GM23338 (cell line): ENCODE measurements around the gene PUS1.
A peak's percentile ranks its signal among the peaks of the same experiment; 100 is the strongest.

Experiments used
- CREB1 ChIP-seq: fragments of 250-450 bp; sonication (Bioruptor Pico); IDR thresholded peaks from 2 replicates; pipeline ENCODE4 v1.5.0; 2020; ENCODE audit warnings: low read depth, mild to moderate bottlenecking, moderate library complexity
- CTCF ChIP-seq, 2 experiments: fragments of 200-600 bp in 1 of 2; sonication (generic) in 1 of 2; conservative IDR thresholded peaks; 2 replicates each; pipeline versions ENCODE4 v1.5.1 to v1.6.1; 2016 to 2017; ENCODE audit warnings: antibody characterized with exemption in 2 of 2, low read depth in 2 of 2, mild to moderate bottlenecking in 2 of 2, moderate library complexity in 1 of 2
- ETS1 ChIP-seq: IDR thresholded peaks from 2 replicates; pipeline ENCODE4 v1.6.1; 2016; ENCODE audit warnings: antibody characterized with exemption
- EZH2 ChIP-seq: fragments of 200-600 bp; sonication (generic); IDR thresholded peaks from one replicate; pipeline ENCODE4 v1.8.0; 2017; ENCODE audit warnings: antibody characterized with exemption, mild to moderate bottlenecking, low read depth; ENCODE audit not compliant: unreplicated experiment
- EZH2phosphoT487 ChIP-seq: fragments of 200-600 bp; sonication (generic); IDR thresholded peaks from one replicate; pipeline ENCODE4 v1.8.1; 2018; ENCODE audit warnings: antibody characterized with exemption; ENCODE audit not compliant: unreplicated experiment
- JUNB ChIP-seq: IDR thresholded peaks from one replicate; pipeline ENCODE4 v1.6.1; 2016; ENCODE audit warnings: antibody characterized with exemption; ENCODE audit not compliant: unreplicated experiment
- NANOG ChIP-seq: IDR thresholded peaks from 2 replicates; pipeline ENCODE4 v1.6.1; 2016; ENCODE audit warnings: antibody characterized with exemption, borderline replicate concordance
- POLR2AphosphoS5 ChIP-seq: IDR thresholded peaks from 2 replicates; pipeline ENCODE4 v1.6.1; 2016; ENCODE audit warnings: antibody characterized with exemption, low read depth
- TF ChIP-seq, protein P1 (sequence below): fragments of 250-450 bp; sonication (Bioruptor Pico); IDR thresholded peaks from 2 replicates; pipeline ENCODE4 v1.5.0; 2020; ENCODE audit warnings: mild to moderate bottlenecking, moderate library complexity
- TF ChIP-seq, protein P2 (sequence below): IDR thresholded peaks from one replicate; pipeline ENCODE4 v1.6.1; 2018; ENCODE audit warnings: antibody characterized with exemption; ENCODE audit not compliant: unreplicated experiment

DNA sequence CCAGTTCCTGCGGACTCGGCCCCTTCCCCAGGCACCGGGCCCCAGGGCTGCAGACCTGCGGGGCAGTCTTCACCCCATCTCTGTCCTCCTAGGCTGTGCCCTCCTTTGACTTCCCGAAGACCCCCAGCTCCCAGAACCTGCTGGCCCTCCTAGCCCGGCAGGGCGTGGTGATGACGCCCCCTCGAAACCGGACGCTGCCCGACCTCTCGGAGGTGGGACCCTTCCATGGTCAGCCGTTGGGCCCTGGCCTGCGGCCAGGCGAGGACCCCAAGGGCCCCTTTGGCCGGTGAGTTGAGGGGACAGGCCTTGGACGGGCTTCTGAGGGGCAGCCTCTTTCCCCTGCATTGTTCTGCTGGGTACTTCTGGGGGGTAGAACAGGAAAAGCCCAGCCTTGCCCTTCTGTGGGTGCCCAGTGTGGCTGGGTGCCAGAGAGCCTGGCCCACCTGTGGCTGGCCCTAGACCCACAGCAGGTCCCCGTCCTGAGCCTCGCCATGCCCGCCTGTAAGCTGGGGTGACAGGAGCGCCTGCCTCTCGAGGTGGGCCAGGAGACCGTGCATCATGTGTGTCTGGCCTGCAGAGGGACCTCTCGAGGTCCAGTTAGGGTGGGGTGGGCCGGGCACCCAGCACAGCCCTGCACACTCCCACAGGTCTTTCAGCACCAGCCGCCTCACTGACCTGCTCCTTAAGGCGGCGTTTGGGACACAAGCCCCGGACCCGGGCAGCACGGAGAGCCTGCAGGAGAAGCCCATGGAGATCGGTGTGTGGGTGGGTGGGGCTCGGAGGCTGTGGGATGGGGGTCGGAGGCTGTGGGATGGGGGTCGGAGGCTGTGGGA, 12.6 kb upstream of the PUS1 start:
- TF ChIP-seq POLR2AphosphoS5 (no peak), CTCF (conservative IDR thresholded peaks at IDR 0.05; ENCODE audit: low read depth in 2 of 2) (peak in 1 of 2 experiments; percentile 33; a peak in 2 of 4 replicates), CREB1 (CRISPR knock-in tag) (no peak), EZH2 (no peak), JUNB (no peak), NANOG (no peak), EZH2phosphoT487 (no peak), ETS1 (no peak)
- TF ChIP-seq, protein P1, sequence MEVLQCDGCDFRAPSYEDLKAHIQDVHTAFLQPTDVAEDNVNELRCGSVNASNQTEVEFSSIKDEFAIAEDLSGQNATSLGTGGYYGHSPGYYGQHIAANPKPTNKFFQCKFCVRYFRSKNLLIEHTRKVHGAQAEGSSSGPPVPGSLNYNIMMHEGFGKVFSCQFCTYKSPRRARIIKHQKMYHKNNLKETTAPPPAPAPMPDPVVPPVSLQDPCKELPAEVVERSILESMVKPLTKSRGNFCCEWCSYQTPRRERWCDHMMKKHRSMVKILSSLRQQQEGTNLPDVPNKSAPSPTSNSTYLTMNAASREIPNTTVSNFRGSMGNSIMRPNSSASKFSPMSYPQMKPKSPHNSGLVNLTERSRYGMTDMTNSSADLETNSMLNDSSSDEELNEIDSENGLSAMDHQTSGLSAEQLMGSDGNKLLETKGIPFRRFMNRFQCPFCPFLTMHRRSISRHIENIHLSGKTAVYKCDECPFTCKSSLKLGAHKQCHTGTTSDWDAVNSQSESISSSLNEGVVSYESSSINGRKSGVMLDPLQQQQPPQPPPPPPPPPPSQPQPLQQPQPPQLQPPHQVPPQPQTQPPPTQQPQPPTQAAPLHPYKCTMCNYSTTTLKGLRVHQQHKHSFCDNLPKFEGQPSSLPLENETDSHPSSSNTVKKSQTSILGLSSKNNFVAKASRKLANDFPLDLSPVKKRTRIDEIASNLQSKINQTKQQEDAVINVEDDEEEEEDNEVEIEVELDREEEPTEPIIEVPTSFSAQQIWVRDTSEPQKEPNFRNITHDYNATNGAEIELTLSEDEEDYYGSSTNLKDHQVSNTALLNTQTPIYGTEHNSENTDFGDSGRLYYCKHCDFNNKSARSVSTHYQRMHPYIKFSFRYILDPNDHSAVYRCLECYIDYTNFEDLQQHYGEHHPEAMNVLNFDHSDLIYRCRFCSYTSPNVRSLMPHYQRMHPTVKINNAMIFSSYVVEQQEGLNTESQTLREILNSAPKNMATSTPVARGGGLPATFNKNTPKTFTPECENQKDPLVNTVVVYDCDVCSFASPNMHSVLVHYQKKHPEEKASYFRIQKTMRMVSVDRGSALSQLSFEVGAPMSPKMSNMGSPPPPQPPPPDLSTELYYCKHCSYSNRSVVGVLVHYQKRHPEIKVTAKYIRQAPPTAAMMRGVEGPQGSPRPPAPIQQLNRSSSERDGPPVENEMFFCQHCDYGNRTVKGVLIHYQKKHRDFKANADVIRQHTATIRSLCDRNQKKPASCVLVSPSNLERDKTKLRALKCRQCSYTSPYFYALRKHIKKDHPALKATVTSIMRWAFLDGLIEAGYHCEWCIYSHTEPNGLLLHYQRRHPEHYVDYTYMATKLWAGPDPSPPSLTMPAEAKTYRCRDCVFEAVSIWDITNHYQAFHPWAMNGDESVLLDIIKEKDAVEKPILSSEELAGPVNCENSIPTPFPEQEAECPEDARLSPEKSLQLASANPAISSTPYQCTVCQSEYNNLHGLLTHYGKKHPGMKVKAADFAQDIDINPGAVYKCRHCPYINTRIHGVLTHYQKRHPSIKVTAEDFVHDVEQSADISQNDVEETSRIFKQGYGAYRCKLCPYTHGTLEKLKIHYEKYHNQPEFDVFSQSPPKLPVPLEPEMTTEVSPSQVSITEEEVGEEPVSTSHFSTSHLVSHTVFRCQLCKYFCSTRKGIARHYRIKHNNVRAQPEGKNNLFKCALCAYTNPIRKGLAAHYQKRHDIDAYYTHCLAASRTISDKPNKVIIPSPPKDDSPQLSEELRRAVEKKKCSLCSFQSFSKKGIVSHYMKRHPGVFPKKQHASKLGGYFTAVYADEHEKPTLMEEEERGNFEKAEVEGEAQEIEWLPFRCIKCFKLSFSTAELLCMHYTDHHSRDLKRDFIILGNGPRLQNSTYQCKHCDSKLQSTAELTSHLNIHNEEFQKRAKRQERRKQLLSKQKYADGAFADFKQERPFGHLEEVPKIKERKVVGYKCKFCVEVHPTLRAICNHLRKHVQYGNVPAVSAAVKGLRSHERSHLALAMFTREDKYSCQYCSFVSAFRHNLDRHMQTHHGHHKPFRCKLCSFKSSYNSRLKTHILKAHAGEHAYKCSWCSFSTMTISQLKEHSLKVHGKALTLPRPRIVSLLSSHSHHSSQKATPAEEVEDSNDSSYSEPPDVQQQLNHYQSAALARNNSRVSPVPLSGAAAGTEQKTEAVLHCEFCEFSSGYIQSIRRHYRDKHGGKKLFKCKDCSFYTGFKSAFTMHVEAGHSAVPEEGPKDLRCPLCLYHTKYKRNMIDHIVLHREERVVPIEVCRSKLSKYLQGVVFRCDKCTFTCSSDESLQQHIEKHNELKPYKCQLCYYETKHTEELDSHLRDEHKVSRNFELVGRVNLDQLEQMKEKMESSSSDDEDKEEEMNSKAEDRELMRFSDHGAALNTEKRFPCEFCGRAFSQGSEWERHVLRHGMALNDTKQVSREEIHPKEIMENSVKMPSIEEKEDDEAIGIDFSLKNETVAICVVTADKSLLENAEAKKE (CRISPR knock-in tag) = no peak
- TF ChIP-seq, protein P2, sequence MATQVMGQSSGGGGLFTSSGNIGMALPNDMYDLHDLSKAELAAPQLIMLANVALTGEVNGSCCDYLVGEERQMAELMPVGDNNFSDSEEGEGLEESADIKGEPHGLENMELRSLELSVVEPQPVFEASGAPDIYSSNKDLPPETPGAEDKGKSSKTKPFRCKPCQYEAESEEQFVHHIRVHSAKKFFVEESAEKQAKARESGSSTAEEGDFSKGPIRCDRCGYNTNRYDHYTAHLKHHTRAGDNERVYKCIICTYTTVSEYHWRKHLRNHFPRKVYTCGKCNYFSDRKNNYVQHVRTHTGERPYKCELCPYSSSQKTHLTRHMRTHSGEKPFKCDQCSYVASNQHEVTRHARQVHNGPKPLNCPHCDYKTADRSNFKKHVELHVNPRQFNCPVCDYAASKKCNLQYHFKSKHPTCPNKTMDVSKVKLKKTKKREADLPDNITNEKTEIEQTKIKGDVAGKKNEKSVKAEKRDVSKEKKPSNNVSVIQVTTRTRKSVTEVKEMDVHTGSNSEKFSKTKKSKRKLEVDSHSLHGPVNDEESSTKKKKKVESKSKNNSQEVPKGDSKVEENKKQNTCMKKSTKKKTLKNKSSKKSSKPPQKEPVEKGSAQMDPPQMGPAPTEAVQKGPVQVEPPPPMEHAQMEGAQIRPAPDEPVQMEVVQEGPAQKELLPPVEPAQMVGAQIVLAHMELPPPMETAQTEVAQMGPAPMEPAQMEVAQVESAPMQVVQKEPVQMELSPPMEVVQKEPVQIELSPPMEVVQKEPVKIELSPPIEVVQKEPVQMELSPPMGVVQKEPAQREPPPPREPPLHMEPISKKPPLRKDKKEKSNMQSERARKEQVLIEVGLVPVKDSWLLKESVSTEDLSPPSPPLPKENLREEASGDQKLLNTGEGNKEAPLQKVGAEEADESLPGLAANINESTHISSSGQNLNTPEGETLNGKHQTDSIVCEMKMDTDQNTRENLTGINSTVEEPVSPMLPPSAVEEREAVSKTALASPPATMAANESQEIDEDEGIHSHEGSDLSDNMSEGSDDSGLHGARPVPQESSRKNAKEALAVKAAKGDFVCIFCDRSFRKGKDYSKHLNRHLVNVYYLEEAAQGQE = no peak
